HCT116 (cell line): ENCODE measurements around the gene DDO. TPM values are rescaled to one million over a fixed set of nuclear protein-coding genes. Genes with fewer than 3 reads are reported as not detected.

ENCODE experiments used
- ATAC-seq: fragments of 200-7000 bp; cut with Tn5 transposase; 2 replicates; pipeline ENCODE4 v1.9.1; 2020; ENCODE audit warnings: mild to moderate bottlenecking, moderate library complexity
- BruUV-seq: library from RNA; stranded (reverse); fragments of 400-500 nt; replicated peaks from 2 replicates; lab custom pipeline; 2021; lab: Mats Ljungman, UMichigan
- CTCF ChIA-PET: fragments of 300-600 bp; sonication (Branson Sonifier 250); formaldehyde crosslinking; loops from one replicate; lab custom pipeline; 2021; ENCODE audit warnings: antibody characterized with exemption; lab: Charles Lee
- POLR2A ChIA-PET: fragments of 300-600, 350-600 bp; sonication (Branson Sonifier 250); formaldehyde crosslinking; loops from one replicate; lab custom pipeline; 2021; ENCODE audit warnings: antibody characterized with exemption; lab: Charles Lee
- RAD21 ChIA-PET, 2 experiments: fragments of 300-600 bp; sonication (Branson Sonifier 250); formaldehyde crosslinking; loops; one replicate each; lab custom pipeline; 2023; ENCODE audit warnings: low total read pairs in 2 of 2; ENCODE audit not compliant: uncharacterized antibody in 2 of 2, unreplicated experiment in 2 of 2, low non-redundant PET in 1 of 2; lab: Charles Lee
- DNase-seq: peaks from one replicate; pipeline ENCODE4 v3.0.0-alpha.2; 2010; ENCODE audit warnings: low read depth, low spot score
- H2AFZ ChIP-seq: fragments of 200-600 bp; shearing (Covaris generic), sonication (generic); 2 replicates; pipeline ENCODE4 v1.6.1; 2017; ENCODE audit warnings: low read depth, mixed run types, mixed read lengths, antibody characterized with exemption, low read length; ENCODE audit not compliant: poor library complexity, severe bottlenecking
- H3K27ac ChIP-seq: 2 replicates; pipeline ENCODE4 v1.5.1; 2012; ENCODE audit warnings: low read depth, low read length
- H3K27me3 ChIP-seq: fragments of 200-600 bp; sonication (generic); 2 replicates; pipeline ENCODE4 v1.6.1; 2016; ENCODE audit warnings: mixed run types, low read length, mixed read lengths; ENCODE audit not compliant: insufficient read depth
- H3K36me3 ChIP-seq, 2 experiments: fragments of 200-500 bp in 1 of 2; fragments of 200-600 bp in 1 of 2; sonication (Bioruptor generic) in 1 of 2; sonication (generic) in 1 of 2; 2 replicates each; pipeline versions ENCODE4 v1.5.1 to v1.6.1; 2014 to 2016; ENCODE audit warnings: low read length in 2 of 2, inconsistent platforms in 1 of 2, mixed read lengths in 1 of 2, mixed run types in 1 of 2; ENCODE audit not compliant: insufficient read depth in 2 of 2, control insufficient read depth in 1 of 2
- H3K4me1 ChIP-seq, 2 experiments: fragments of 200-600 bp in 1 of 2; sonication (generic) in 1 of 2; 2 replicates each; pipeline versions ENCODE4 v1.5.1 to v1.6.1; 2012 to 2017; ENCODE audit warnings: low read length in 2 of 2, inconsistent platforms in 1 of 2, mild to moderate bottlenecking in 1 of 2, mixed read lengths in 1 of 2, mixed run types in 1 of 2, moderate library complexity in 1 of 2; ENCODE audit not compliant: insufficient read depth in 2 of 2, control insufficient read depth in 1 of 2
- H3K4me2 ChIP-seq: fragments of 200-600 bp; sonication (generic); 2 replicates; pipeline ENCODE4 v1.6.1; 2017; ENCODE audit warnings: mixed run types, low read length, mixed read lengths
- H3K4me3 ChIP-seq, 2 experiments: fragments of 200-600 bp in 1 of 2; sonication (generic) in 1 of 2; replicated peaks in 1 of 2; 2 replicates each; pipeline ENCODE4 v1.5.1; 2011 to 2016; ENCODE audit warnings: low read length in 2 of 2, control low read depth in 1 of 2, low read depth in 1 of 2, mild to moderate bottlenecking in 1 of 2, mixed read lengths in 1 of 2, mixed run types in 1 of 2
- H3K79me2 ChIP-seq: fragments of 200-600 bp; sonication (generic); 2 replicates; pipeline ENCODE4 v1.6.1; 2017; ENCODE audit warnings: mild to moderate bottlenecking, mixed run types, low read length, moderate library complexity, mixed read lengths; ENCODE audit not compliant: insufficient read depth
- H3K9ac ChIP-seq: fragments of 200-600 bp; sonication (generic); 2 replicates; pipeline ENCODE4 v1.6.1; 2016; ENCODE audit warnings: low read length, mixed read lengths
- H3K9me2 ChIP-seq: fragments of 200-600 bp; sonication (generic), shearing (Covaris generic); 2 replicates; pipeline ENCODE4 v1.6.1; 2017; ENCODE audit warnings: mixed run types, mild to moderate bottlenecking, moderate library complexity; ENCODE audit not compliant: insufficient read depth
- H3K9me3 ChIP-seq, 2 experiments: fragments of 200-500 bp in 1 of 2; fragments of 200-600 bp in 1 of 2; sonication (Bioruptor generic) in 1 of 2; sonication (generic) in 1 of 2; 2 replicates each; pipeline ENCODE4 v1.6.1; 2014 to 2017; ENCODE audit warnings: low read length in 2 of 2, mixed read lengths in 2 of 2, inconsistent platforms in 1 of 2, low read depth in 1 of 2, mild to moderate bottlenecking in 1 of 2, mixed run types in 1 of 2, moderate library complexity in 1 of 2; ENCODE audit not compliant: control insufficient read depth in 1 of 2, insufficient read depth in 1 of 2
- H4K20me1 ChIP-seq: fragments of 200-600 bp; sonication (generic), shearing (Covaris generic); 2 replicates; pipeline ENCODE4 v1.6.1; 2017; ENCODE audit warnings: mixed run types, mild to moderate bottlenecking, moderate library complexity; ENCODE audit not compliant: insufficient read depth
- ATF3 ChIP-seq: IDR thresholded peaks from 2 replicates; pipeline ENCODE4 v1.6.1; 2012
- CBX3 ChIP-seq: IDR thresholded peaks from 2 replicates; pipeline ENCODE4 v1.6.1; 2012; ENCODE audit warnings: low read depth
- EGR1 ChIP-seq: IDR thresholded peaks from 2 replicates; pipeline ENCODE4 v1.6.1; 2012; ENCODE audit warnings: low read depth
- ELF1 ChIP-seq: IDR thresholded peaks from 2 replicates; pipeline ENCODE4 v1.6.1; 2012; ENCODE audit warnings: low read depth, borderline replicate concordance
- EZH2 ChIP-seq: fragments of 200-600 bp; sonication (generic); IDR thresholded peaks from 2 replicates; pipeline ENCODE4 v1.6.1; 2017; ENCODE audit warnings: antibody characterized with exemption, mixed run types
- EZH2phosphoT487 ChIP-seq: fragments of 200-600 bp; IDR thresholded peaks from 2 replicates; pipeline ENCODE4 v1.6.1; 2018; ENCODE audit warnings: antibody characterized with exemption, borderline replicate concordance
- POLR2AphosphoS5 ChIP-seq: IDR thresholded peaks from 2 replicates; pipeline ENCODE4 v1.6.1; 2011; ENCODE audit warnings: mild to moderate bottlenecking, low read depth, low read length, moderate library complexity
- SP1 ChIP-seq: IDR thresholded peaks from 2 replicates; pipeline ENCODE4 v1.6.1; 2012; ENCODE audit warnings: low read depth
- SRF ChIP-seq: IDR thresholded peaks from 2 replicates; pipeline ENCODE4 v1.6.1; 2012; ENCODE audit warnings: low read depth
- TCF7L2 ChIP-seq: IDR thresholded peaks from 2 replicates; pipeline ENCODE4 v1.7.0; 2011; ENCODE audit warnings: borderline replicate concordance, inconsistent platforms; ENCODE audit not compliant: insufficient read depth, insufficient read length; ENCODE audit errors: extremely low read depth
- YY1 ChIP-seq: IDR thresholded peaks from 2 replicates; pipeline ENCODE4 v1.6.1; 2011; ENCODE audit warnings: low read length, low read depth, moderate library complexity, mild to moderate bottlenecking; ENCODE audit not compliant: insufficient replicate concordance; ENCODE audit errors: extremely low read depth
- ZFX ChIP-seq: fragments of 450-650 bp; IDR thresholded peaks from 2 replicates; pipeline ENCODE4 v1.6.1; 2017
- ZNF274 ChIP-seq: fragments of 200-500 bp; sonication (Bioruptor generic); IDR thresholded peaks from 2 replicates; pipeline ENCODE4 v1.6.1; 2014; ENCODE audit warnings: mild to moderate bottlenecking, low read depth, low read length, inconsistent platforms
- intact Hi-C: fragments of 100-400 bp; cut with micrococcal nuclease; formaldehyde crosslinking; loops from 2 replicates; pipeline ENCODE4 v1.10.0; 2022
- total RNA-seq: library from RNA; stranded (reverse); gene quantifications from one replicate; pipeline ENCODE4 v1.2.1, GENCODE V29; 2021; ENCODE audit not compliant: unreplicated experiment
- TF ChIP-seq, protein P1 (sequence below): IDR thresholded peaks from 2 replicates; pipeline ENCODE4 v1.6.1; 2011; ENCODE audit warnings: mild to moderate bottlenecking, low read length, moderate library complexity; ENCODE audit not compliant: insufficient replicate concordance; ENCODE audit errors: extremely low read depth
- TF ChIP-seq, protein P2 (sequence below), 3 experiments: fragments of 200-600 bp in 1 of 3; sonication (generic) in 1 of 3; IDR thresholded peaks in 2 of 3; conservative IDR thresholded peaks in 1 of 3; 2 replicates each; pipeline ENCODE4 v1.5.1; 2012 to 2017; ENCODE audit warnings: low read depth in 2 of 3, low read length in 2 of 3, antibody characterized with exemption in 1 of 3, borderline replicate concordance in 1 of 3, control low read depth in 1 of 3, mild to moderate bottlenecking in 1 of 3, mixed read lengths in 1 of 3, mixed run types in 1 of 3, moderate library complexity in 1 of 3; ENCODE audit not compliant: insufficient read depth in 1 of 3

The DDO gene
- total RNA-seq, 1 experiment from 2014 or later = not detected

GRCh38 chr6:110356778-110357177 lies 58.6 kb downstream of the DDO start:
- H3K9me2 ChIP-seq = no peaks in the 10 kb centered on the region
- H3K79me2 ChIP-seq = no peaks in the 10 kb centered on the region
- CTCF ChIA-PET = no interaction called here
- no peak overlapping the region for H2AFZ ChIP-seq
- H4K20me1 ChIP-seq = no peaks in the 10 kb centered on the region
- H3K4me1 ChIP-seq = no peaks in the 10 kb centered on the region
- ATAC-seq = no peak
- H3K27me3 ChIP-seq = no peaks in the 10 kb centered on the region
- no peaks in the 10 kb centered on the region for H3K36me3 ChIP-seq
- no peak overlapping the region for H3K9ac ChIP-seq
- no peak overlapping the region for H3K27ac ChIP-seq
- BruUV-seq = no TSS peak
- POLR2A ChIA-PET = no interaction called here
- no peak overlapping the region for H3K4me3 ChIP-seq
- H3K4me2 ChIP-seq = no peak overlapping the region
- RAD21 ChIA-PET = no interaction called here
- intact Hi-C loops = no loop called here
- DNase-seq = no peak
- no peak for TF ChIP-seq SP1
- TF ChIP-seq EZH2 = no peak
- TF ChIP-seq POLR2AphosphoS5 = no peak
- TF ChIP-seq, protein P1, sequence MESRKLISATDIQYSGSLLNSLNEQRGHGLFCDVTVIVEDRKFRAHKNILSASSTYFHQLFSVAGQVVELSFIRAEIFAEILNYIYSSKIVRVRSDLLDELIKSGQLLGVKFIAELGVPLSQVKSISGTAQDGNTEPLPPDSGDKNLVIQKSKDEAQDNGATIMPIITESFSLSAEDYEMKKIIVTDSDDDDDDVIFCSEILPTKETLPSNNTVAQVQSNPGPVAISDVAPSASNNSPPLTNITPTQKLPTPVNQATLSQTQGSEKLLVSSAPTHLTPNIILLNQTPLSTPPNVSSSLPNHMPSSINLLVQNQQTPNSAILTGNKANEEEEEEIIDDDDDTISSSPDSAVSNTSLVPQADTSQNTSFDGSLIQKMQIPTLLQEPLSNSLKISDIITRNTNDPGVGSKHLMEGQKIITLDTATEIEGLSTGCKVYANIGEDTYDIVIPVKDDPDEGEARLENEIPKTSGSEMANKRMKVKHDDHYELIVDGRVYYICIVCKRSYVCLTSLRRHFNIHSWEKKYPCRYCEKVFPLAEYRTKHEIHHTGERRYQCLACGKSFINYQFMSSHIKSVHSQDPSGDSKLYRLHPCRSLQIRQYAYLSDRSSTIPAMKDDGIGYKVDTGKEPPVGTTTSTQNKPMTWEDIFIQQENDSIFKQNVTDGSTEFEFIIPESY = no peak
- no peak for TF ChIP-seq EGR1
- no peak for TF ChIP-seq YY1
- no peak for TF ChIP-seq ELF1
- H3K9me3 ChIP-seq = no peaks in the 10 kb centered on the region

DNA sequence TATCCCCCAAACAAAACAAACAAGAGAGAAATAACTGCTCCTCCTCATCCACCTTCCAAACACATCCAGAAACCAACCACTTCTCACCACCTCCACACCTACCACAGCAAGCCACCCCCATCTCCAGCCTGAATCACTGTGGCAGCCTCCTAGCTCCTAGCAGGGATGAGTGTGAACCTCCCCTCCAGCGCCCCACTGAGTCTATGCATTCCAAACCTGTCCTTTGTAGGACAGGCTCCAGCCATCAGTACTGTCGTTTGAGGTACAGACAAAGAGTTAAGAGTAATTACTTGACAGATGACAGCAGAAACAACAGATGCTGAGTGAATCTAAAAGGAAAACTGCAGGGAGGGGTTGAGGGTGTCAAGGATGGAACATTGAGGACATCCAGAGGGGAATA lies 59.6 kb downstream of the DDO start:
- H3K9ac ChIP-seq = no peak overlapping the region
- no peaks in the 10 kb centered on the region for H3K9me3 ChIP-seq
- H3K79me2 ChIP-seq = no peaks in the 10 kb centered on the region
- H3K4me3 ChIP-seq = no peak overlapping the region
- no TSS peak for BruUV-seq
- no peaks in the 10 kb centered on the region for H3K36me3 ChIP-seq
- no peak for DNase-seq
- no peak overlapping the region for H3K4me2 ChIP-seq
- no peaks in the 10 kb centered on the region for H3K9me2 ChIP-seq
- ChIA-PET CTCF (no interaction called here), RAD21 (no interaction called here), POLR2A (no interaction called here)
- no peak for ATAC-seq
- H4K20me1 ChIP-seq = no peaks in the 10 kb centered on the region
- intact Hi-C loops = no loop called here
- no peak overlapping the region for H2AFZ ChIP-seq
- H3K4me1 ChIP-seq = no peaks in the 10 kb centered on the region
- H3K27ac ChIP-seq = no peak overlapping the region
- H3K27me3 ChIP-seq = no peaks in the 10 kb centered on the region
- TF ChIP-seq ZNF274 (no peak), ZFX (no peak), SP1 (no peak), SRF (no peak), CBX3 (no peak), EZH2phosphoT487 (no peak), TCF7L2 (no peak), ATF3 (no peak)
- TF ChIP-seq, protein P1 = no peak
- TF ChIP-seq, protein P2, sequence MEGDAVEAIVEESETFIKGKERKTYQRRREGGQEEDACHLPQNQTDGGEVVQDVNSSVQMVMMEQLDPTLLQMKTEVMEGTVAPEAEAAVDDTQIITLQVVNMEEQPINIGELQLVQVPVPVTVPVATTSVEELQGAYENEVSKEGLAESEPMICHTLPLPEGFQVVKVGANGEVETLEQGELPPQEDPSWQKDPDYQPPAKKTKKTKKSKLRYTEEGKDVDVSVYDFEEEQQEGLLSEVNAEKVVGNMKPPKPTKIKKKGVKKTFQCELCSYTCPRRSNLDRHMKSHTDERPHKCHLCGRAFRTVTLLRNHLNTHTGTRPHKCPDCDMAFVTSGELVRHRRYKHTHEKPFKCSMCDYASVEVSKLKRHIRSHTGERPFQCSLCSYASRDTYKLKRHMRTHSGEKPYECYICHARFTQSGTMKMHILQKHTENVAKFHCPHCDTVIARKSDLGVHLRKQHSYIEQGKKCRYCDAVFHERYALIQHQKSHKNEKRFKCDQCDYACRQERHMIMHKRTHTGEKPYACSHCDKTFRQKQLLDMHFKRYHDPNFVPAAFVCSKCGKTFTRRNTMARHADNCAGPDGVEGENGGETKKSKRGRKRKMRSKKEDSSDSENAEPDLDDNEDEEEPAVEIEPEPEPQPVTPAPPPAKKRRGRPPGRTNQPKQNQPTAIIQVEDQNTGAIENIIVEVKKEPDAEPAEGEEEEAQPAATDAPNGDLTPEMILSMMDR (IDR thresholded peaks at IDR 0.05 in 2 of 3, conservative IDR thresholded peaks at IDR 0.05 in 1 of 3; ENCODE audit: borderline replicate concordance in 1 of 3, insufficient read depth in 1 of 3, low read depth in 2 of 3, low read length in 2 of 3) = no peak
